A673 (cell line): Measurements from ENCODE around the gene HSF2.

Source experiments
- EZH2 ChIP-seq: fragments of 200-600 bp; sonication (generic); IDR thresholded peaks from 2 replicates; pipeline ENCODE4 v1.6.1; 2017; ENCODE audit warnings: borderline replicate concordance, low read depth, mild to moderate bottlenecking, mixed read lengths, antibody characterized with exemption, low read length; ENCODE audit not compliant: poor library complexity, severe bottlenecking
- TF ChIP-seq, protein P1 (sequence below): fragments of 300-800, 200-600 bp; sonication (generic); conservative IDR thresholded peaks from 2 replicates; pipeline ENCODE4 v1.5.1; 2017; ENCODE audit warnings: low read depth, mild to moderate bottlenecking, antibody characterized with exemption, low read length, moderate library complexity, mixed read lengths

DNA sequence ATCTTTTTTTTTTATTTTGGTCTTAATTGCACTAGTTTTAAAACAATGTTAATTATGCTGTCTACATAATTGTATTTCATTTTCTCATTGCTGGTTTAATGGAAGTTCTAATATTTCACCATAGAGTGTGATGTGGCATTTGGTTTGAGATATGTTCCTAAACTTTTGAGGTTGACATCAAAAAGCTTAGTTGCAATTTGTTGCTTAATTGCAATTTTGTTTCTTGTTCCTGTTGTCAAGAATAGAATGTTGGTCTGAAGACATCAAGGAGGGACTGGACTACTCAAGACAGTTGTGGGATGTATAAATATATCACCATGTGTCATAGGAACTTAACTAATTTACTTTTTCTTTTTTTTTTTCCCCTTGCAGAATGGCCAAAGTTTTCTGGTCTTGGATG lies 12.5 kb downstream of the HSF2 start:
- TF ChIP-seq, protein P1, sequence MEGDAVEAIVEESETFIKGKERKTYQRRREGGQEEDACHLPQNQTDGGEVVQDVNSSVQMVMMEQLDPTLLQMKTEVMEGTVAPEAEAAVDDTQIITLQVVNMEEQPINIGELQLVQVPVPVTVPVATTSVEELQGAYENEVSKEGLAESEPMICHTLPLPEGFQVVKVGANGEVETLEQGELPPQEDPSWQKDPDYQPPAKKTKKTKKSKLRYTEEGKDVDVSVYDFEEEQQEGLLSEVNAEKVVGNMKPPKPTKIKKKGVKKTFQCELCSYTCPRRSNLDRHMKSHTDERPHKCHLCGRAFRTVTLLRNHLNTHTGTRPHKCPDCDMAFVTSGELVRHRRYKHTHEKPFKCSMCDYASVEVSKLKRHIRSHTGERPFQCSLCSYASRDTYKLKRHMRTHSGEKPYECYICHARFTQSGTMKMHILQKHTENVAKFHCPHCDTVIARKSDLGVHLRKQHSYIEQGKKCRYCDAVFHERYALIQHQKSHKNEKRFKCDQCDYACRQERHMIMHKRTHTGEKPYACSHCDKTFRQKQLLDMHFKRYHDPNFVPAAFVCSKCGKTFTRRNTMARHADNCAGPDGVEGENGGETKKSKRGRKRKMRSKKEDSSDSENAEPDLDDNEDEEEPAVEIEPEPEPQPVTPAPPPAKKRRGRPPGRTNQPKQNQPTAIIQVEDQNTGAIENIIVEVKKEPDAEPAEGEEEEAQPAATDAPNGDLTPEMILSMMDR: no peak
- no peak for TF ChIP-seq EZH2
